Left renal cortex interstitium (tissue), 4 donors: ENCODE results near the gene OPCML. TPM values are rescaled to one million over a fixed set of nuclear protein-coding genes. Genes with fewer than 3 reads are reported as not detected.

ENCODE experiments used
- DNase-seq, 4 donors: peaks; one replicate each; pipeline ENCODE4 v3.0.0-alpha.2; 2013; ENCODE audit warnings: low read depth in 4 of 4, low spot score in 2 of 4, missing footprints in 1 of 4
- polyA plus RNA-seq, 4 donors: library from polyadenylated mRNA; unstranded; fragments of 120-200 nt; gene quantifications; one replicate each; pipeline ENCODE4 v1.2.1, GENCODE V29; 2013; ENCODE audit not compliant: insufficient read length in 4 of 4

The OPCML gene
- polyA plus RNA-seq, 4 donors = 12.3 to 15.7 (median 14.3) TPM

DNA sequence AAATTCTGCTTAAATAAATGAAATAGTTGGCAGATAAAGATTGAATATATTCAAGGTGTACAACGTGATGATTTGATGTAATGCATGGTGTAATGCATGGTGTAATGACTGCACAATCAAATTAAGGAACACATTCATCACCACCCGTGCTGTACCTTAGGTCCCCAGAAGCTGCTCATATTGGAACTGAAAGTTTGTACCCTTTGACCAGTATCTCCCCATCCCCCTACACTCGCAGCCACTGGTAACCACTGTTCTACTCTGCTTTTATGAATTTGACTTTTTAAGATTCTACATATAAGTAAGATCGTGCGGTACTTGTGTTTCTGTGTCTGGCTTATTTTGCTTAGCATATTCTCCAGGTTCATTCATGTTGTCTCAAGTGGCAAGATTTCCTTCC, 445.8 kb downstream of the OPCML start:
- DNase-seq = no peak

DNA sequence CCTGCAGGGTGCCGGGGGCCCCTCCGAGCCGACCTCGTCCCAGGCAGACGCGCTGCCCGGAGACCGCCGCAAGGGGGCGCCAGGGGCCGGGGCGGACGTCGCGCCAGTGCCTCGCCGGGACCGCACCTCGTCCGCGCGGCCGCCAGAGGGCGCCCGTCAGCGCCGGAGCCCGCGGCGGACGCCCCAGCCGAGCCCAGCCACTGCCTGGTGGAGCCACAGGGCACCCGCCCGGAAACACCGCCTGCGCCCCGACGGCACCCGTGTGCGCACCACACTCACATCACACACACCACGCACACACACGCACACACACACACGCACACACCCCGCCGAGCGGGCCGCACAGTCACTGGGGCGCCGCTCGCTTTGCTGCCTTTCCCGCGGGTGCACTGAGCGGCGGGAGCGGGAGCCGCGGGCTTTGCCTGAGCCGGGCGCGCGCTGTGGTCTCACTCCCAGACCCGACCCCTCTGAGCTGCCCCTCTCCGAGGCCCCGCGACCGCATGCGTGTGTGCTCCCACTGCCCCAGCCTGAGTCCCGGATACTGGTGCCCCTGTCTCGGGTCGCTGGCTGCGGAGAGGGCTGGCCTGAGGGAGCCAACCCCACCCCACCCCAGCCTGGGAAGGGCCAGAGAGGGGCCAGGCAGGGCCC, 449.3 kb downstream of the OPCML start:
- peak in 3 of 4 donors; percentile 44 to 55 (median 51) for DNase-seq

DNA sequence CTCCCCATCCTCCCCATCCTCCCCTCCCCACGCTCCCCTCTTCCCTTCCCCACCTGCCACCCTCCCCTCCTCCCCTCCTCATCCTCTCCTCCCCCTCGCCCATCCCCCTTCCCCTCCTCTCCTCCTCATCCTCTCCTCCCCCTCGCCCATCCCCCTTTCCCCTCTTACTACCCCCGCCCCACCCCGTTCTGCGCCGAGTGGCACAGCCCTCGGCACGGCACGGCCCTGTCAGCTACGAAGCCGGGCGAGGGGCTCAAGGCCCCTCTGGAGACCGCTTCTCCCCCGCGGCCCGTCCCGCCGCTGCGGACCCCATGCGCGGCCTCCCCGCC, 449.9 kb downstream of the OPCML start:
- DNase-seq = no peak

DNA sequence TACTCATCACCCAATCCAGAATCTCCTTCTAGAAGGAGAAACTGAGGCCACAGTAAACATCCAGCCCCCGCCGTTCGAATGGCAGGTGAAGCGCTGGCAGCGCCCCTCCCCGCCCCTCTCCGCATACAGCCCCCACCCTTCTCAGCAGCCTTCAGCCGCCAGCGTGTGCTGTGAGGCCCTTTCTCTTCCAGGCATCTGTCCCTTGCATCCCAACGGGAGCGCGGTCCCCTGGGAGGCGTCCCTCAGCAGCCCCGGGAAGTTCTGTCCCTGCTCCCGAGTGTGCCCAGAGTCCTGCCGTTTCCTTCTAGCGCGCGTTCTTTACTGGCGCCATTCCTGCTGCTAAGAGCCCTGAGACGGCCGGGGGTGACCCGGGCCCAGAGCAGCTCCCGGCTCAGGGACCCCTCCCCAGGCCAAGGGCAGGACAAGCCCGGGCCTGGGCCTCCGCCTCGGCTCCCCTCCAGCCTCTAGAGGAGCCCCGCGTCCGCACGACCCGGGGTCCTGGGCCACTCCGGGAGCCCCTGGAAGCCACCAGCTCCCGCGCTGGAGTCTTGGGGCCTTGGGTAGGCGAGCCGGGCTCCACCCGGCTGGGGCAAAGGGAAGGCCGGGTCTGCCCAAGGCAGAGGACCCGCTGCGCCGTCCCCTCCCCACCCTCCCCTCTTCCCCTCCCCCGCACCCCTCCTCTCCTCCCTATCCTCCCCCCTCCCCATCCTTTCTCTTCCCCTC, 450.4 kb downstream of the OPCML start:
- no peak for DNase-seq

DNA sequence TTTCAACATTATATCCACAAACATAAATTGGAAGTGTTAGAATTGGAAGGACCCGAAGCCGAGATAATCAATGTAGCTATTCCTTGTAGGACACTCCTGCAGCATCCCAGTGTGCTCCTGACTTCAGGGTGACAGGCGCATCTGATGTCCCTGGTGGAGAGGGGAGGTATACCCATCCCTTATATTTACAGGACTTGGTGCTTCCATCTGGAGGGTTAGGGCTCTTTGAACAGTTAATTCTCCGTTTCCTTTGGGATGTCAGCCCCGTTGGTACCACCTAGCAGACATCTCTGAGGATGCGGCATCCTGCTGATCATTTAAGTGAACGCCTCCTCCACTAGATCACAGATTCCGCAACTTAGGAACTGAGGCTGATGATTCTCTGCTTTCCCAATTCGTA, 451.3 kb downstream of the OPCML start:
- DNase-seq = no peak

DNA sequence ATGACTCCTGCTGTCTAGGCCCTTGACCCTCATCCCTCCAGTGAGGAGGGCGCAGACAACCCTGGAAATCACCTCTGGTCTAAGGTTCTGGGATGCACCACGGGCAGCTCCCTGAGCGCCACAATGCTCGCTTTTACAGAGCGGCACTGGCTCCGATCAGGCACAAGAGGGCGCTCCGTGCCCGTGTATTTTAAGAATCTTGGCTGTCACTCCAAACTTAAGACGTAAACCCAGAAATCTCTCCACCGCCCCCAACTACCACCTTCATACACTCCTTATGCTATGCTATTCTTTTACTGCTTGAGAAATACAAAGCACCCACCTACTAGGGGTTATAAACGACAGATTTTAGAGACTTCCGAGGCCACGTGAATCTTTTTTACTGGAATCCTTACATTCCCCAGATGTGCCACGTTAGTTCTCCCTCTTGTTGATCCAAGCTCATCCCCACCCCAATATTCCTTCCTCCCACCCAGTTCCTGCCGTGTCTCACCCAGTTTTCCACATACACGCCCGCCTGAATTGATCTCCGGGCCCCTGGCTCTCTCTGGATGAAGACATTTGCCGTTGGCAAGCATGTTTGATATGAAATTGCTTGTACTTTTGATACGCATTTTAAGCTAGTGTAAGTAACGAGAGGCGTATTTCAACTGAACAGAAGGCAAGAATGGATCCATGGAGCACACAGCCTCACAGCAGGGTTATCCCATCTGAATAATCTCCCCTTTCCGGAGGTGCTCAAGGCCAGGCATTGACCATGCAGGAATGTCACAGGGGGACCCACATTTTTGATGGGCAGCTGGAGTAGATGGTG, 453.5 kb downstream of the OPCML start:
- peak in 1 of 4 donors; percentile 17 for DNase-seq

DNA sequence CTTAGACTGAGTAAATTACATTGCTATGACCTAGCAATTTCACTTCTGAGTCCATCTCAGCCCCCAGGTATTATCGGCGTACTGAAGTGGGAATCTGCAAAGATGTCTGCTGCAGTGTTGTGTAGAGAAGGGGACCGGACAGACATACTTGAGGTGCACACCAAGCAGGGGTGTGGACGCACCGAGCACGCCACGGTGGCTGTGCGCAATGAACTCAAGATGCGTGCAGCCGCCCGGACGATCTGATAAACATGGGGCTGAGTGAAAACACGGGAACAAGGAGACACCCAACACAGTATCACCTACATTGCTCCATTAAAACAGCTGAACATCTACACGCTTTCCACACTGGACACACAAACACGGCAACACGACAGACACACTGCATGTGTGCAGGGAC, 454.3 kb downstream of the OPCML start:
- no peak for DNase-seq

DNA sequence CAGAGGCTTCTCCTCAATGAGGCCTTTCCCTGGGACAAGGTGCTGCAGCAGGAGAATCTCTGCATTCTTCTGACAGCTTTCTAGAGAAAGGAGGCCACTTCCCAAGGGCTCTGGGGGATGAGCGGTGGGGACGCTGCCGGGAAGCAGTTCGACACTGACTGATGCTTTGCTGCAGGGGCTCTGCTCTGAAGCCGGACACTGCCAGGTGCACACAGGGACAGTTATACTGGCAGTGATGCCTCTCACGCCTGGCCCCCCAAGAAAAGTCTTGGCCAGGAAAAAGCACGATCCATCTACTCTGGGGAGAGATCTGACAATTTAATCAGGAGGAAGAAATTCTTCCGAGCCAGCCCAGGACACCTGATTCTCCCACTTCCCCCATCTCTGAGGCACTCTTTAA, 456.9 kb downstream of the OPCML start:
- no peak for DNase-seq

DNA sequence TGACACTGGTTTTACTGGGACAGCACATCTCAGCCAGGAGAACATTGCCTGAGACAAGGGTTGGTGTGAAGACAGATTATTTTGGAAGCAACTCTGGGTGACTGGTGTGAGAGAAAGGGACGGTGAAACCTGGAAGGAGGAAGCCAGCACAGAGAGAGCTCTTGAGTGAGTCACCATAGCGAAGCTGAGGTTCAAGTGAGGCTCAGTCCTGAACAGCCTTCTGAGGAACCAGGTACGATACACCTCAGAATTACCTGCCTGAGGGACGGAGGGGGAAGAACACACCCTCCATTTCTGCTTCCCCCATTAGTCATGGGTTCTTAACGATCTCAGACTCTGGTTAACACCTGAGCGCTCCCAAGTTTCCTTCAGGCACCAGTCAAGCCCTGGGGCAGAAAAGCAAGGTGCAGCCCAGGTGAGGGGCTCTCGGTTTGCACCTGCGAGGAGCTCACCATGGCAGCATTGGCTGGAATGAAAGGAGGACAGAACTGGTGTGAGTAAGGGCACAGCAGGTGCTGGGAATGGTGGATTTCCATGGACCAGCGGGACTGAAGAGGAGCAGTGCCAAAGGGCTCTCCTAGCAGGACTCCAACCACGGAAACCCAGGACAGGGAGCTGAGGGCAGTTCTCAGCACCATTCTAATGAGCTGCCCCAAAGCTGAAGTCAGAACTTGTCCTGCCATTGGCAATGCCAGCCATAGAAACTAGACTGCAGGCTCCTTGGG, 459.3 kb downstream of the OPCML start:
- DNase-seq = no peak

DNA sequence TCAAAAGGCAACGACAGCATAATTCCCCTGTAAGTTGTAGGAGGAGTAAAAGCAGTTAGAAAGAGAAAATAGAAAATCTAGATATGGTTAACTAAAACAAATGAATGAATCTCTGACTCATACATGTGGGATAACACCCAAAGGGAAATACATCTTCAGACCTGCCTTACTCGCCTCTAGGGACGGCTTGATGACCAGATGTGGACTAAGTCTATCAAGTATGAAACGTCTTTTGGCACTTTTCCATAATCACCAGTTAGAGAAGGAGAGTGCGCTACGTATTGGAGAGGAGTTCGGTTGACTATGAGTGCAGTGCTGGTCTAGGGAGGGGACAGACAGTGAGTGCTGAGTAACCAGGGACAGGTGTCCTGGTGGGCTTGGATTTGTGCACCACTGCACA, 459.9 kb downstream of the OPCML start:
- DNase-seq = no peak

DNA sequence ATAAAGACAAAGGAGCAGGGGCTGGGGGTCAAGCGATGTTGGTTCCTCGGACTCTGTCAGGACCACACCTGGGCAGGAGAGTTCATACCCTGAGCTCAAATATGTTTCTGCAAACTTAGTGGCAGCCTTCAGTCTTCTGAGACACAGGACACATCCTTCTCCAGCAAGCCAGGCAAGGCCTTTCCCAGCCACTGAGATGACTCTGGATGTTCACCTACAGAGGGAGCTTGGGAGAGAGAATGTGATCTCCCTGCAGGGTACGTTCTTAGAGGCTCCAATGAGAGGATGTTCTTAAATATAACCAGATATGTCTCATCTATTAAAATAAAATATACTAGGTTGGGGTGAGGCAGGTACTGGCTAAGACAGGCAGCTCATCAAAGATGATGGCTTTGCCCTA, 461.5 kb downstream of the OPCML start:
- no peak for DNase-seq

DNA sequence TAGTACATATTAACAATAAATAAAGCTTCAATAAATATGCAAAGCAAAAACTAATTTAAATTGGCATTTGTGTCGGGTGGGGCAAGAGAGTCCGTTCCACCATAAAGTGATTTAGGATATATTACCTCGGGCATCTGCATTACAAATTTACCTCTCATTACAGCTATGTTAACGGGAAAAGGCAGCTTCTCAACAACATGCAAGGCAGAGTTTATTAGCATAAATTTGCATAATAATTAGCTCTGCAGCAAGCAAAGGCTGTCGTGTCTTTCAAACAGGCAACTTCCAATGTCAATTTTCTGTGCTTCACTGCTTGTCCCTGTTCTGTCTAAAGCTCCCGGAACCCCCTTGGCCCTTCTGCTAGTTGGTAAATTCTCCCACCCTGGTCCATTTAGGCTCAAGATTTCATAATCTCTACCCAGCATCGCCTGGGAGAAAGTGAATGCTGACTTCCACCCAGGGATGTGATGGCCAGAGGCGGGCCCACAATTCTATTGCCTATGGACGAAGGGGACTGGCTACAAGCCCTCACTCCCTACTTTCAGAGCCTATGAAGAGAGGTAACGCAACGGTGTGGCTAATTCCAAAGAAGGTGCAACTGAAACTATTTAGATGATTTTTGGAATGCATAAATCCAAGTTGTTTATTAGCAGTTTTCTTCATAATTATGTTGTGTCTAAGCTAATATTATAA, 462.1 kb downstream of the OPCML start:
- no peak for DNase-seq

DNA sequence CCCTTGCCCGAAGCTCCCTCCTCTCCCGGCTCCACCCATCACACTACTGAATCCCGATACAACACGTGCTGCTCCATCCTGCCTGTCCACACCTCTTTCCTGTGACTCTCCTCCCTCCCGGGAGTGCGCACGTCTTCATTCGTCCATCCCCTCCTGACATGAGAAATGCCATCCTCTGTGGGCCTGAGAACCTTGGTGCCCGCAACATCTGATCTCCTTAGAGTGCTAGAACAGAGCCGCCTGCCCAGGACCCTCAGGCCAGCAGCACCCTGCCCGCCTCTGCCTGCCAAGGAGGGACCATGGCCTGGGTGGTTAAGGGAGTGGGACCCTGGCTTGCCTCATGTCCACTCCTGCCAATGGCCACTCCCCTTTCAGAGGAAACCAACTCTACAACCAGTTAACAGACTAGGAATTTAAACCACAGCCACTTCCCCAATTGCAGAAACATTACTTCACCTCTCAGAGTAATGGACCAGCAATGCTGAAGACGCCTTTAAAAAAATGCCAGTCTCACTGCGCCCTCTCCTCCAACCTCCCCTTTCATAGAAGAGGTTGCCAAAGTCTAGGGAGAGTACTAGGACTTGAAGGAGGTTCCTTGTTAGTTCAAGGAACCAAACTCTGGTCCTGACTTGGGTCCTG, 466.3 kb downstream of the OPCML start:
- DNase-seq = no peak

DNA sequence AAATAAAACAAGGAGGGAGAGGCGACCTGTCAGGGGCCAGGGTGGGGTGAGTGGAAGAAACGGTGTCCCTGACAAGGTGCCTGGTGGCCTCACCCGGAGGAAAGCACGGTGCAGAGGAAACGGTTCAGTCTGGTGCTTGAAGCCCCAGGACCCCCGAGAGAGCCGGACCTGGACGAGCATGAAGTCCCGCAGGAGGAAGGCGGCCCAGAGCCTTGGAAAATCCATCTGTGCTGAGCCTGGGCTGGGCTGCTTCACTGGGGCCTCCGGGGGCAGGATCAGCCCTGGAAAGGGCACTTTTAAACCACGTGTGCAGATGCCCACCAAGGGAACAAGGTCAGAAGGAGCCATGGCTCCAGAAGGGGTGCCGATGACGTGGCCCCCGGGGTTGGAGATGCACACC, 467.3 kb downstream of the OPCML start:
- DNase-seq = no peak

DNA sequence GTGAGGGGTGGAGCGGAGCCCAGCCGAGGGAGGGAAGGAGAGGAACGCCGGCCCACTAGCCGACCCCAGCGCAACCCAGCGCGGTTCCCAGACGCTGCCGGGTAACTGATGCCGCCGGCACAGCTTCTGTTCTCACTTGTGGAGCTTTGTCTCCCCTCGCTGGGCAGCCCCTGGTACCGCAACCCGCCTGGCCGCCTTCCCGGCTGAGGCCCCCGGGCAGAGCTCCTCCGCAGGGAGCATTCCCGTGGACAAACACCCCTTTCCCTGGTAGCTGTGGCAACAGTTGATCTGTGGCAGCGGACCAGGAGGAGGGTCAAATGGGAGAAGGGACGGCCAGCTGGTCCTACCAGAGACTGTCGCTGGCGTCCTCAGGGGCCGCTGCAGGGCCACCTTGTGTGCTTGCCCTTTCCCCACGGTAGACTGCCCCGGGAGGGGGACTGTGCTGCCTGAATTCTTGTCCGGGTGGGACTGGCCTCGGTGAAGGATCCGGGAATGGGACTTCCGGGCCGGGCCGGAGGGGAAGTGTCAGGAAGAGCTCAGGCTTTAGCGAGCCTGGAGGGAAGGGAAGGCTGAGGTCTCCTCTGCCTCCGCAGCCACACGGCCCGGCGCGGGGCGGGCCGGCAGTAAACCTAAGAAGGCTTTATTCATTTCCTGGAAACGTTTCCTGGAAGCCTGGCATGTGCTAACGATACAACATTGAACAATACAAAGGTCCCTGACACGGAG, 468.0 kb downstream of the OPCML start:
- peak; percentile 77 to 85 (median 82) for DNase-seq

DNA sequence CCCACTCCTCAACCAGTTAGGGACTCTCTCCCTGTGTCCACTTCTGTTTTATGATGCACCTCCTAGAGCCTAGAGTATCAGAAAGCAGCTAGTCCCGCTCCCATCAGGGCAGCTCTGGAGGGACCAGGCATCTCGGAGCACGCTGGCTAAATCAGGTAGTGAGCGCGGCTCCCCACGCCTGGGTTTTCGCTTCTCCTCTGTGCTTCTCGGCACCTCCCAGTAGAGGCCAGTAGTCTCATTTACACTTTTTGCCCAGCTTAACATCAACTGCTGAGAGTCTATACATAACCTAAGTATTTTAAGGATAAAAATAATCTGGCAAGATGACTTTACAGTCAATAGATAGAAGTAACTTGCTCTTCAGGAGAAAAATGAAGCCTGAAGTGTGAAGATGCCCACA, 473.8 kb downstream of the OPCML start:
- no peak for DNase-seq

DNA sequence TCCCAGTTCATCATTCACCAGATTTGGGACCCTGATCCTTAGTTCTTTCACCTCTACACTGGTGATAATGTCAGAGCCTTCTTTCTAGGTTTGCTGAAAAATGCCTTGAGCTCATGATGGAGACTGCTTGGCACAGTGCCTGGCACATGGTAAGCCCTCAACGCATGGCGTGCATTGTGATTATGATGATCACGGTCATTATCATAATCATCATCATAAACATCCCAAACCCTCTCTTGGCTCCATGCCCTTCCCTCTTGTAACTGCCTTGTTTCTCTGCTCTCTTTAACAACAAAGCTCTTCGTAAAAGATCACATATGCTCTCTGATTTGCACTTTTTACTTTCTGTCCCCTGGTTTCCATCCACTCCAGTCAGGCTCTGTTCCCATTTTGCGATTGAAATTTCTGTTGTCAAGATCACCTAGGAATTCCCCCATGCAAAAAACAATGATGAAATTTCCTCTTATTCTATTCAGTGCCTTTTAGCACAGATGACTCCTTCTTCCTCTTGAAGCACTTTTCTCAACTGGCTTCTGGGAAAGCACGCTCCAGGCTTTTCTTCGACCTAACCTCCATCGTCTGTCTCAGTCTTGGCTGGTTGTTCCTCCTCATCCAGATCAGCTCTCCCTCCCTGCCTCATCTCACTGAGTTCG, 479.1 kb downstream of the OPCML start:
- DNase-seq = no peak

DNA sequence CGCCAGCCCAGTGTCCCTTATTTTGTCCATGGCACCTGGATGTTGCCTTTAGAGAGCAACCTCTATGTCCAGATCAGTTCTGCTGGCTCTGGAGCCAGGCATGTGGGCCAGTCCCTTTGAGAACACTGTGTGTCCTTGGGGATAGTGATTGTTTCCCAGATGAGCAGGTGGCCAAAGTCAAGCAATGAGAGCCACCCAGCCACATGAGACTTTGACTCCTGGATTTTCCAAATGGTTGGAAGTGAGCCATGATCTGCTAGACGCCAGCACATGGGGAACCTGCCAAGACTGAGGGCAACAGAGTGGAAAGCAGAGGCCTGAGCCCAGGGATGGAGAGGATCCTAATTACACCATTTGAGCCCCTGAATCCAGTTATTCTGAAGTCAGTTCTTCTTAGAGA, 479.8 kb downstream of the OPCML start:
- DNase-seq = no peak
